CD4-positive, alpha-beta T cell treated with Interleukin-1 beta for 1 hour (primary cell): ENCODE data around the gene ALK.
"Not testable (repeated sequence)": the region's sequence is repeated elsewhere in the genome, so short reads cannot be mapped to it uniquely, and the experiment has no call there.

Experiments
- DNase-seq, 2 donors: peaks; one replicate each; pipeline ENCODE4 v3.0.0-alpha.2; 2020 to 2022

ALK gene

GRCh38 chr2:29837925-29838324 lies 83.5 kb downstream of the ALK start:
- DNase-seq: no peak

GRCh38 chr2:29834624-29835023 lies 86.8 kb downstream of the ALK start:
- no peak for DNase-seq

- DNase-seq: no peak
These were observed 87.3 kb downstream of the ALK start for GRCh38 chr2:29834036-29834540.

DNA sequence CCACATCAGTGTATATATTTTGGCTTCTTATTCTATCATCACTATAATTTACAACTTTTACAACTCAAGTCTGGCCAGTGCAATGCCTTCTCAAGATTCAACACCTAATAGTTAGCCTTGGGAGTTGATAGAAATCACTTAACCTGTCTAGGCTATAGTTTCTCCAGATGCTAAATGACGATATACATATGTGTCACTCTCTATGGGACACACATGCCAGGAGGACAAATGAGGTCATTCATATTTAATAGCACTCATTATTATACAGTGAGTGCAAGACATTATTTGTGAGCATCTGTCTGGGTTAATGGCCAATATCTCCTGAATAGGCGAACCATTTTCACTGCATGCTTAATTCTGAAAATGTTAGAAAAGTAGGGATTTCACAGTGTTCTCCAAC lies 89.8 kb downstream of the ALK start:
- no peak for DNase-seq

- no peak for DNase-seq
These were observed 91.5 kb downstream of the ALK start for GRCh38 chr2:29829841-29830240.

DNA sequence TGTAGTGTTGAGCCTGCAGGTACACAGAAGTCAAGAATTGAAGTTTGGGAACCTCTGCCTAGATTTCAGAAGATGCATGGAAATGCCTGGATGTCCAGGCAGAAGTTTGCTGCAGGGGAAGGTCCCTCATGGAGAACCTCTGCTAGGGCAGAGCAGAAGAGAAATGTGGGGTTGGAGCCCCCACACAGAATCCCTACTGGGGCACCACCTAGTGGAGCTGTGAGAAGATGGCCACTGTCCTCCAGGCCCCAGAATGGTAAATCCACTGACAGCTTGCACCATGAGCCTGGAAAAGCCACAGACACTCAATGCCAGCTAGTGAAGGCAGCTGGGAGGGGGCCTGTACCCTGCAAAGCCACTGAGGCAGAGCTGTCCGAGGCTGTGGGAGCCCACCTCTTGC lies 97.2 kb downstream of the ALK start:
- not testable (repeated sequence) for DNase-seq

GRCh38 chr2:29821591-29821990 lies 99.8 kb downstream of the ALK start:
- DNase-seq: no peak

DNA sequence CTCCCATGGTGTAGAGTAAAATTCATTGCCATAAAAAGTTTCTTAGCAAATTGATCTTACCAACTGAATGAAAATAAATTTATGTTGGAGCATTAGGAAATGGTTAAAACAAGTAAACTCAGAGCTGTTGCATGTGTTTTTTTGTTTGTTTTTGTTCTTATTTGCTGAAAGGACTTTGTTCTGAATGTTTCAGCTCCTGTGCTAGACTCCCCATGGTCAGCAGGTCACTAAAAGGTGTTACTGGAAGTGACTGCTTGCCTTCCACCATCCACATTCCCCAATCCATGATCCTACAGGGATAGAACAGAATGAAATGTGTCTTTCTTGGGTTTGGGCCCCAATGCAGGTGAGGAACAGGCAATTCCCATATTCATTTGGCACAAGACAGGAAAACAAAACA lies 101.8 kb downstream of the ALK start:
- no peak for DNase-seq

- DNase-seq: no peak
These were observed 103.3 kb downstream of the ALK start for GRCh38 chr2:29817801-29818680.

DNA sequence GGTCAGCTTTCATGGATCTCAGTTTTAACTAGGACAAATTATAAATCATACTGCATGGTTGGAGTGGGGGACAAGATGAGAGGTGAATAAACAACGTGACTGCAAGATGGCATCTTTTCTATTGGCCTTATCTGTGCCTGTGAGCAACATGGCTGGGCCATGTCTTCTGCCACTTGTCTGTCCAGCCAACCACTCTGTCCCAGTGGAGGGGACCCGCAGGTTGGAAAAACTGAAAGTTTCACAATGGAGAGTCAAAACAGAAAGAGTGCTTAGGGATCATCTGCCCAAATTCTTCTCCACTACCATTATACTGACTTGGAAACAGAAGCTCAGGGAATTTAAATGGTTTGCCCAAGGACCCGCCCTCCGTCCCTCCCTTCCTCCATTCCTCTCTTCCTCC lies 104.1 kb downstream of the ALK start:
- DNase-seq: no peak

- DNase-seq: no peak
These were observed 104.7 kb downstream of the ALK start for GRCh38 chr2:29816651-29817050.

GRCh38 chr2:29811378-29811777 lies 110.0 kb downstream of the ALK start:
- DNase-seq: no peak

GRCh38 chr2:29810956-29811355 lies 110.4 kb downstream of the ALK start:
- no peak for DNase-seq

DNA sequence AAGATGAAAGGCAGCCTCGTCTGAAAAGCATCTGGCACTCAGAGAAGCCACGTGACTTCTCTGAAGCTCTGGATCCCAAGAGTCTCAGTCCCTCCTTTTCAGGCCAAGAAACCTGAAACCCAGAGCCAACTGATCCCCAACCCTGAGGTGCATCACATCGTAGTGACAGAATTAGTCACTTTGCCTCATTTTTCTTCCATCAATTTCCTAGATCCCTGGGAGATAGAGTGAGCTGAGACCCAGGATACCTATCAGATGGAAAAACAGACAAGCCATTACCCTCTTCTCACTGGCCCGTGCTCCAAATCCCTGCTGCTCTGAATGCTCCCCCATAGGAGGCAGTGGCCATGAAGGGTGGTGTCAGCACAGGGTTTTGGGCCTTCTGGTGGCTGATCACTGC lies 113.1 kb downstream of the ALK start:
- DNase-seq: no peak

DNA sequence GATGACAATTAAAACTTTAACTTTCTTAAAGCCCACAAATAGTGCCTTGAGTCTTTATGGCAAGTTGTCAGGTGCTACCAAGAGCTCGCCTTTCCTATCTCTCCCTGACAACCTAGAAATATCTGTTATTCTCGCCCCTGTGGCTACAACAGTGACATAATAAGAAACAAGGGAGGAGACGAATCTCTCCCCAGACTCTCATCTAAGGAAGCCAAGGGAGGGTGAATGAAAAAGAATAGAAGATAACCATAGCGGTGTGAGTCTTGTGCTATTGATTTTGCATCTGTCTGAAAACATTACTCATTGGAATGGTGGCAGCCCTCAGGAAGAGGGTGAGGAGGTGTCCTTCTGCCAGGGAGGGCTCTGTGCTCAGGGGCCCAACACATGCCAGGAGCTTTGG lies 114.3 kb downstream of the ALK start:
- DNase-seq: no peak

- no peak for DNase-seq
These were observed 114.9 kb downstream of the ALK start for GRCh38 chr2:29806461-29806860.

DNA sequence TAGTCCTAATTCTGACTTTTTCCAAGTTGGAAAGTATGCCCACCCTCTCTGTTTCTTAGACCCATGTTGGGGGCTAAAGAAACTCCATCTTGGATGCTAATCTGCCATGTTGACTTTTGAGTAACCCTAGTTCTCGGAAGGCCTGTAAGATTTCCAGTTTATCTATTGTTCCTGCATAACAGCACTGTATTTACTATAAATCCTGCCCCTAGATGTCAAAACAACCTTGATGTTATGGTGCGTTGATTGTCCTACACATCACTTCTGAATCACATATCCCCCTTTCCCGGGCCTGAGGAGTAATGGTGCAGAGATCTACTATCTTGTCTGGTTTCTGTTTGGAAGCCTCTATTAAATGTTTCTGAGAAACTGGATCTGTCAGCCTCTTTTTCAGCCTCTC lies 116.7 kb downstream of the ALK start:
- DNase-seq: no peak

DNA sequence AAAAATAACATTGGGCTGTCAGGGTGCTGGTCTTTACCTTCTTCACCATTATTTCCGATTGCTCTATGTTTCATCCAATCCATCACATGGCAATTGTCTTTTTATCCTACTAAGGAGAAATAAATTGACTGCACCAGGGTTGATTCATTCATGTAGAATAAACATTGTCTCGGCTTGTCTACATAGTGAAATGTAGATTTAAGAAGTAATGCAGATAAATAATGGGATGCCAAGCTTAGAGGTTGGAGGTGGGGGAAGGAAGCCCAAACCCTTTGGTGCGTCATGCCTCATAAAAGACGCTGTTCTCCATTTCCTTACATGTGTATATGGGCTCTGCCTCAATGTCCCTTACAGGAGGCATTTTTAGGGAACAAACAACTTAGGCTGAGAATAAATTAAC lies 117.8 kb downstream of the ALK start:
- no peak for DNase-seq

- DNase-seq: no peak
These were observed 118.4 kb downstream of the ALK start for GRCh38 chr2:29802986-29803385.

- no peak for DNase-seq
These were observed 121.8 kb downstream of the ALK start for GRCh38 chr2:29799628-29800027.

- DNase-seq: no peak
These were observed 123.5 kb downstream of the ALK start for GRCh38 chr2:29797916-29798315.

DNA sequence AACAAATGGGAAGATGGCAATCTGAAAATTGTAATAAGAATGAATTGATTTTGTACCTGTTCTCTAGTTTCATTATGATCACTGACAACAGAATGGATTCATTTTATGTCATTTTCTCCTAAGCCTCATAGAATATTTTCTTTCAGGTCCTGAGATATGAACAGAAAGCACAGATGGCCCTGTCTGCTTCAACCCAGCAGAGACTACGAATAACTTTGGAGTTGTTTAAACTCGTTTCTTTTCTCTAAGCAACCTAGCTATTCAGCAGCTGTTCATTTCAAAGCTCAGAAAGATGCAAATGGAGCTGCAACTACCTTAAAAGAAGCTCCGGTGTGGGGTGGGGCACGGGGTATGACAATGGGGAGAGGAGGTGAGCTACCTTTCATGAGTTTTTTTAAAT lies 124.9 kb downstream of the ALK start:
- DNase-seq: no peak

DNA sequence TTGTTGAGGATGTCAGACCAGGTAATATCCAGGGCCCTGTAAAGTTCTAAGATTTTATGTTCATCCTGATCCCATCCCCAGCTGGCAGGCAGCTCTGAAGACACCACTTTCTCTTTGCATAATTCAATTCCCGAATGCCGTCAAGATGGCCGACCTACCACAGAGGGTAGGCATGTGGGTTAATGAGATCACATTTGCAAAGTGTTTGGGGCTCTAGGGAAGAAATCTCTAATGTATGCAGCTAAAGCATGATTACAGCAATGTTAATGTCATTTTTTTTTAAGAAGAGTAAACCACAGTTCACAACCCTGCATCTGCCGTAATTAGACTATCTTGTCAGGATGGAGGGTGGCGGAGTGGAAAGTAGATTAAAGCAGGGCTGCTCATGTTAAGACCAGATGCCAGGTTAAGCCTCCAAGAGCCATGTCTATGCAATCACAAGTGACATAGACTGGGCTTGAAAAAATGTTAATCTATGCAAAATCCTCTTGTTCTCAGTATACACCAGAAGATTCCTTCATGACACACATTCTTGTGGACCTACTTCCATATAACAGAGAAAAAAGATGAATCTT lies 131.4 kb downstream of the ALK start:
- no peak for DNase-seq
